OCI-LY7 (cell line): ENCODE measurements around the gene MAPK8IP2.

ENCODE experiments used
- EZH2phosphoT487 ChIP-seq: fragments of 200-600 bp; sonication (generic); IDR thresholded peaks from 2 replicates; pipeline ENCODE4 v1.6.1; 2018; ENCODE audit warnings: low read depth, borderline replicate concordance, mild to moderate bottlenecking, mixed run types, antibody characterized with exemption, low read length, moderate library complexity, mixed read lengths
- TF ChIP-seq, protein P1 (sequence below): fragments of 200-600 bp; sonication (generic); conservative IDR thresholded peaks from 2 replicates; pipeline ENCODE4 v1.5.1; 2014; ENCODE audit warnings: mild to moderate bottlenecking, antibody characterized with exemption, low read length, moderate library complexity, mixed read lengths

DNA sequence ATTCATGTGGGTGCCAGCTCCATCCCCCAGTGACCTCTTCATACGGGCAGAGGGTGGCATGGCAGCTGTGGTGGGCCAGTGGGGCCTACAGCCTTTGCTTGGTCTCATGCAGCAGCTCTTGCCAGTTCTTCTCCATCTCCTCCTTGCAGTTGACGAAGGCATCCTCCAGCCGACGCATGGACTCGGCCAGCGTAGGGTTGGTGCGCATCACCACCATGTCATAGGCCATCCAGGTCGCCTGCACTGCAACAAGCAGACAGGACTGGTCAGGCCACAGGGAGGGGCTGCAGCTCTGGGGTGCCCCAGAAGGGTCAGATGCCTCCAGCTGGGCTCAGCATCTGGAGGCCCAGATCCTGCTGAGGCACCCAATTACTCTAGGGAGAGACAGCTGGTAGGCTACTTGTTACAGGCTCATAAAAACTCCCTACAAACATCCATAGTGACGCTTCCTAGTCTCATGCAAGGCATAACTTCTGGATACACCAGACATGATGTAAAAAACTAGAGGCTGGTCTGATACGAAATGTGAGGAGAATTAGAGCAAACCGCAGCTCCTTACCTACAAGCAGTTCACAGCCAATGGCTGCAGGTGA, 49.3 kb upstream of the MAPK8IP2 start:
- TF ChIP-seq, protein P1, sequence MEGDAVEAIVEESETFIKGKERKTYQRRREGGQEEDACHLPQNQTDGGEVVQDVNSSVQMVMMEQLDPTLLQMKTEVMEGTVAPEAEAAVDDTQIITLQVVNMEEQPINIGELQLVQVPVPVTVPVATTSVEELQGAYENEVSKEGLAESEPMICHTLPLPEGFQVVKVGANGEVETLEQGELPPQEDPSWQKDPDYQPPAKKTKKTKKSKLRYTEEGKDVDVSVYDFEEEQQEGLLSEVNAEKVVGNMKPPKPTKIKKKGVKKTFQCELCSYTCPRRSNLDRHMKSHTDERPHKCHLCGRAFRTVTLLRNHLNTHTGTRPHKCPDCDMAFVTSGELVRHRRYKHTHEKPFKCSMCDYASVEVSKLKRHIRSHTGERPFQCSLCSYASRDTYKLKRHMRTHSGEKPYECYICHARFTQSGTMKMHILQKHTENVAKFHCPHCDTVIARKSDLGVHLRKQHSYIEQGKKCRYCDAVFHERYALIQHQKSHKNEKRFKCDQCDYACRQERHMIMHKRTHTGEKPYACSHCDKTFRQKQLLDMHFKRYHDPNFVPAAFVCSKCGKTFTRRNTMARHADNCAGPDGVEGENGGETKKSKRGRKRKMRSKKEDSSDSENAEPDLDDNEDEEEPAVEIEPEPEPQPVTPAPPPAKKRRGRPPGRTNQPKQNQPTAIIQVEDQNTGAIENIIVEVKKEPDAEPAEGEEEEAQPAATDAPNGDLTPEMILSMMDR = no peak
- TF ChIP-seq EZH2phosphoT487 = no peak
